Measurements from ENCODE around the gene SLC35A3.

The SLC35A3 gene

DNA sequence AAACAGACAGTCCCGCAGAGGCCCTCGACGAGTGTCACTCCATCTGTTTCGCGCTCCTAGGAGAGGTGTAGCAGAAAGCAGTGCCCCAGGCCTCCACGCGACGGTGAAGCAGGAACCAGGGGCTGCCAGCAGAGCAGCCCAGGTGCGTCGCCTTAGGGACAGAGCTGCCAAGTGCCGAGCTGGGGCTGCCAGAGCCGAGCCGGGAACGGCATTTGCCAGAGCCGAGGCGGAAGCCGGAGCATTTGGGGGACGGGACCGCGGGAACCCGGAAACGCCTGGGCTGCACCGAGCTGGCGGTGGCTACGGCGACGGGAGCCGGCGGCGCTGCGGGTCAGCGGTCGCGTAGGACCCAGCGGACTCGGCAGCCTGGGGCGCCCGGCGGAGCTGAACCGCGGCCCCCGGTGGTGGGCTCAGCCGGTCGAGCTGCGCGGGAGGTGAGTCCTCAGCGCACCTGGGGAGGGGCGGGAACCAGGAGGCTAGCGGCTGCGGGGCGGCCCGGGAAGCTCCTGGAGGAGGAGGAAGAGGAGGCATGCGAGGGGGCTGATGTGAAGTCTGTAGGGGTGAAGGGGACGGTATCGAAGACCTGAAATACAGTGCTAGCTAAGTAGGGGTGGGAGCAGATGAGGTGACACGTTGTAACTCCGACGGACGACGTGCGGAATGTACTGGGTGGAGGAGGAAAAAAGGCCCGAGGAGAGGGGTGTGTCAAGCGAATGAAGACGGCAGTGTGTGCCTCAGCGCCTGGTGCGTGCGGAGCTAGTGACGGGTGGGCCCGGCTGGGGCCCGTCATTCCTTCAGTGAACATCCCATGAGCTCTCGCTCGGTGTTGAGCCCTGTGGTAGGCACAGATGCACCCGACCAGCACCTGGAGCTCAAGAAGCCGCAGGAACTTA is at the start of gene SLC35A3:
Gene SLC35A3 (plus strand): TSS at position 268 of the 893 bp plus-strand sequence. CDS start 23,559 bp downstream, outside the sequence.
- peak; percentile 93 for DNase-seq (ENCODE audit: low spot score)
- in situ Hi-C loops (cut with MboI; ENCODE audit: low sequenced_read_pairs, unreplicated experiment) = no loop called here
- TF ChIP-seq, protein P1, sequence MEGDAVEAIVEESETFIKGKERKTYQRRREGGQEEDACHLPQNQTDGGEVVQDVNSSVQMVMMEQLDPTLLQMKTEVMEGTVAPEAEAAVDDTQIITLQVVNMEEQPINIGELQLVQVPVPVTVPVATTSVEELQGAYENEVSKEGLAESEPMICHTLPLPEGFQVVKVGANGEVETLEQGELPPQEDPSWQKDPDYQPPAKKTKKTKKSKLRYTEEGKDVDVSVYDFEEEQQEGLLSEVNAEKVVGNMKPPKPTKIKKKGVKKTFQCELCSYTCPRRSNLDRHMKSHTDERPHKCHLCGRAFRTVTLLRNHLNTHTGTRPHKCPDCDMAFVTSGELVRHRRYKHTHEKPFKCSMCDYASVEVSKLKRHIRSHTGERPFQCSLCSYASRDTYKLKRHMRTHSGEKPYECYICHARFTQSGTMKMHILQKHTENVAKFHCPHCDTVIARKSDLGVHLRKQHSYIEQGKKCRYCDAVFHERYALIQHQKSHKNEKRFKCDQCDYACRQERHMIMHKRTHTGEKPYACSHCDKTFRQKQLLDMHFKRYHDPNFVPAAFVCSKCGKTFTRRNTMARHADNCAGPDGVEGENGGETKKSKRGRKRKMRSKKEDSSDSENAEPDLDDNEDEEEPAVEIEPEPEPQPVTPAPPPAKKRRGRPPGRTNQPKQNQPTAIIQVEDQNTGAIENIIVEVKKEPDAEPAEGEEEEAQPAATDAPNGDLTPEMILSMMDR (IDR thresholded peaks at IDR 0.05; ENCODE audit: borderline replicate concordance, control extremely low read depth, extremely low read depth, insufficient read depth, missing control alignments) = no peak

DNA sequence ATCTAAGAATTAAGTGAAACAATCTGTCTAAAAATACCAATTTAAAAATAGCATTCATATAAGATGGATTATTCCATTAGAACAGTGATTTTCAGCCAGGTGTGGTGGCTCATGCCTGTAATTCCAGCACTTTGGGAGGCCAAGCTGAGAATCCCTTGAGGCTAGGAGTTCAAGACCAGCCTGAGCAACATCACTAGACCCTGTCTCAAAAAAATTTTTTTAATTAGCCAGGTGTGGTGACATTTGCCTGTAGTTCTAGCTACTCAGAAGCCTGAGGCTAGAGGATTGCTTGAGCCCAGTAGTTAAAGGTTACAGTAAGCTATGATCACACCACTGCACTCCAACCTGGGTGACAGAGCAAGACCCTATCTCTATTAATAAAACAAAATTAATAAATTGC is 35.0 kb upstream of the SLC35A3 start:
- in situ Hi-C loops (cut with MboI; ENCODE audit: low sequenced_read_pairs, unreplicated experiment) = no loop called here
- TF ChIP-seq, protein P1 (IDR thresholded peaks at IDR 0.05; ENCODE audit: borderline replicate concordance, control extremely low read depth, extremely low read depth, insufficient read depth, missing control alignments) = no peak
- DNase-seq (ENCODE audit: low spot score) = no peak

DNA sequence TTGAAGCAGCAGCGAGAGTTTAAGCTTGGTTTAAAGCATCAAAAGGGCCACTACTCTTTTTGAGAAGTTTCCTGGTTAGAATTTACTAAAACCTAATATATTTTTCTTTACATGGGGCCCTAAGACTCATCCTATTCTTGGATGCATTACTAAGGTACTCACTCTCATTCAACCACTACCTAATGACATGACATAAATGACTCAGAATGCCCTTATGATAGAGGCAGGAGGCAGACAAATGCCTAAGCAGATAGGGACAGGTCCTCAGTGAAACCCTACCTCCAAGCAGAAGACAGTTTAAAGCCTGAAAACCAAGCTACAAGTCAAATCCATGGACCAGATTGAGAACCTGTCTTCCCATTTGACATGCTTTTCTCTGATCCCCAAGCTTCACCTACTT is 34.3 kb upstream of the SLC35A3 start:
- TF ChIP-seq, protein P1 (IDR thresholded peaks at IDR 0.05; ENCODE audit: borderline replicate concordance, control extremely low read depth, extremely low read depth, insufficient read depth, missing control alignments) = no peak
- DNase-seq (ENCODE audit: low spot score) = no peak
- in situ Hi-C loops (cut with MboI; ENCODE audit: low sequenced_read_pairs, unreplicated experiment) = no loop called here

DNA sequence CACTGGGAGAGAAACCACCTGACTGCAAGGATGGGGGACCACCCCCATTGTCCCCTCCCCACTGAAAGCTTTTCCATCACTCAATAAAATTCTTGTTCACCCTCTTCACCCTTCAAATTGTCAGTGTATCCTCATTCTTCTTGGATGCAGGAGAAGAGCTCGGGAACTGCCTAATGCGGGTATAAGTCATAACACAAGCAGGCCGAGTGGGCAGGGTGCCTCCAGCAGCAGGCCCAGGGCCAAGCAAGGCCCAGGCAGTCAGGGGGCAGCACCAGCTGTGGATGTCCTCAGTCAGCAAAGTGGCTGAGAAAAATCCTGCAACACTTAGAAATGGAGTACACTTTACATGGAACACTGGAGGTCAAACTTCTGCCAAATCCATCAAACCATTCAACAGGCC is 33.7 kb upstream of the SLC35A3 start:
- no peak for DNase-seq (ENCODE audit: low spot score)
- in situ Hi-C loops (cut with MboI; ENCODE audit: low sequenced_read_pairs, unreplicated experiment) = no loop called here

DNA sequence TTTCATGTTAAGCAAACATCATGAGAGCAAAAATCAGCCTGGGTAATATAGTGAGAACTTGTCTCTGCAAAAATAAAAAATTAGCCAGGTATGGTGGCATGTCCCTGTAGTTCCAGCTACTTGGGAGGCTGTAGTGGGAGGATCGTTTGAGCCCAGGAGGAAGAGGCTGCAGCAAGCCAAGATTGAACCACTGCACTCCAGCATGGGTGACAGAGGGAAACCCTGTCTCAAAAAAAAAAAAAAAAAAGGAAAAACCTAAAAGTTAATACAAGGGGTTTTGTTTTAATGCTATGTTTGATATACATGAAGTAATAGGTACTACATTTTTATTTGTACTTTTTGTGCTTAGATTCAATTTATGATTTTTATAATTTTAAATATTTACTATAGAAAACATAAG is 27.1 kb upstream of the SLC35A3 start:
- in situ Hi-C loops (cut with MboI; ENCODE audit: low sequenced_read_pairs, unreplicated experiment) = no loop called here
- DNase-seq (ENCODE audit: low spot score) = no peak
- TF ChIP-seq, protein P1 (IDR thresholded peaks at IDR 0.05; ENCODE audit: borderline replicate concordance, control extremely low read depth, extremely low read depth, insufficient read depth, missing control alignments) = no peak

More for the DNA sequence above, 33.7 kb upstream of the SLC35A3 start:
- TF ChIP-seq, protein P1 (IDR thresholded peaks at IDR 0.05; ENCODE audit: borderline replicate concordance, control extremely low read depth, extremely low read depth, insufficient read depth, missing control alignments) = no peak

DNA sequence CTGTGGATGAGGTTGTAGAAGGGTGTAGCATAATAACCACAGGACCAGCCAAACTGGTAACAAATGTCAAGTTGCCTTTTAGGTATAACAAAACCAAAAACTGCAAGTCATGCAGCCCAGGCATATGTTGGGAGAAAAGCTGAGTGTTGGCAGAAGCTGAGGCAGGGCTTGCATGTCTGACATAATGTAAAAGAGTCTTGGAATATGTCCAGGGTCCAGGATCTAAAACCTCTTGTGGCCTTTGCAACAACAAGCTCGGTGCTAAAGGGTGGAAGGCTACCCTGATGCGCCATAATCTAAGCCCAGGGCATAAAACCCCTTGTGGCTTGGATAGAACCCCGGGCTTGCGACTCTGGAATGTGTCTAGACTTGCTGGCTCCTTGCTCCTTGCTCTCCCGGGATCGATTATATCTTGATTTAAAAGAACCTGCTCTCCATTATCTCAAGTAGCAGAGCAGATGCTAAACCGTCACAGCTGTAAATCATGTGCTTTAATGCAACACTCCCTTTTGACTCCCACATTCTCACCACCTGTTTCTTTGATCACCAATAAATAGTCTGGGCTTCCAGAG is 26.5 kb upstream of the SLC35A3 start:
- in situ Hi-C loops (cut with MboI; ENCODE audit: low sequenced_read_pairs, unreplicated experiment) = no loop called here
- TF ChIP-seq, protein P1 (IDR thresholded peaks at IDR 0.05; ENCODE audit: borderline replicate concordance, control extremely low read depth, extremely low read depth, insufficient read depth, missing control alignments) = no peak
- no peak for DNase-seq (ENCODE audit: low spot score)
